NCI-H2081 (cell line): ENCODE data around the gene MRPL49.
"Not testable (repeated sequence)": the region's sequence is repeated elsewhere in the genome, so short reads cannot be mapped to it uniquely, and the experiment has no call there.

Source experiments
- DNase-seq, 2 experiments: peaks; one replicate each; lab custom pipeline; 2025; lab: John Stamatoyannopoulos, UW

MRPL49 gene

GRCh38 chr11:65117206-65118096 is 4.7 kb upstream of the MRPL49 start, which contains the start of gene ZNHIT2:
TSS of gene ZNHIT2 (minus strand) at chr11:65117701. CDS start at chr11:65117653, 48 bp downstream.
- peak; percentile 99 for DNase-seq

GRCh38 chr11:65118097-65118837 is 3.9 kb upstream of the MRPL49 start:
- DNase-seq = no peak

GRCh38 chr11:65118891-65119669 is 3.0 kb upstream of the MRPL49 start:
- not testable (repeated sequence) for DNase-seq

DNA sequence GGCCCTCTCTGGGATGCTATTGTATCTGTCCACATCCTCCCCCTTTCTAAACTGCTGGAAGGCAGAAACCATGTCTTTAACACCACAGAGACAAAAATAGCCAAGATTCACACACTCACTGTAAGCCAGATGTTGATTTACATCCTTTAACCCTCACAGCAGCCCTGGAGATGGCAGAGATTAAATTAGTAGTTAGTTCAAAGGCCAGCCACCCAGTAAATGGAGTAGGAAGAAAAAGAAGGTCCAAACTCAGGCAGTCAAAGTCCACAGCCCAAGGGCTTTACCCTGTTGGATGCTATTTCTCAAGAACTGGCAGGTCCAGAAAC is 2.5 kb upstream of the MRPL49 start:
- no peak for DNase-seq

GRCh38 chr11:65120831-65121230 is 1.3 kb upstream of the MRPL49 start:
- no peak for DNase-seq

DNA sequence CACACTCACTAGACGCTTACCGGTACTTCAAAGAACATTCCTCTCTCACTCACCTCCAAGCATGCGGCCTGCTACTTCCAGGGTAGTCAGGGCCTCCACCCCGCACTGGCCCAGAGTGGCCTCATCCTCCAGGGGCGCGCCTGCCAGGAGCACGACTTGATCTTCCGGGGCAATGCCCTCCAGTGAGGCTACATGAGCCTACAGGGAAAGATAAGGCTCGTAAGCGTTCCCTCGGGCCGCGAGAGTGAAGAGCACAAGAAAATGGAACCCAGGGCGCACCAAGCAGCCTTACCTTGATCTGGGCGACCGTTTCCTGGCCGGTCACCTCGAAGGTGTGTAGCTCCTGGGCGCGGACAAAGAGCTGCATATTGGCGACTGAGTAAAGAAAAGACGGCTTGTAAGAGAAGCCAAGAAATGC is 665 bp upstream of the MRPL49 start:
- DNase-seq = no peak

GRCh38 chr11:65124480-65125196 is 2.5 kb downstream of the MRPL49 start:
- DNase-seq = no peak

DNA sequence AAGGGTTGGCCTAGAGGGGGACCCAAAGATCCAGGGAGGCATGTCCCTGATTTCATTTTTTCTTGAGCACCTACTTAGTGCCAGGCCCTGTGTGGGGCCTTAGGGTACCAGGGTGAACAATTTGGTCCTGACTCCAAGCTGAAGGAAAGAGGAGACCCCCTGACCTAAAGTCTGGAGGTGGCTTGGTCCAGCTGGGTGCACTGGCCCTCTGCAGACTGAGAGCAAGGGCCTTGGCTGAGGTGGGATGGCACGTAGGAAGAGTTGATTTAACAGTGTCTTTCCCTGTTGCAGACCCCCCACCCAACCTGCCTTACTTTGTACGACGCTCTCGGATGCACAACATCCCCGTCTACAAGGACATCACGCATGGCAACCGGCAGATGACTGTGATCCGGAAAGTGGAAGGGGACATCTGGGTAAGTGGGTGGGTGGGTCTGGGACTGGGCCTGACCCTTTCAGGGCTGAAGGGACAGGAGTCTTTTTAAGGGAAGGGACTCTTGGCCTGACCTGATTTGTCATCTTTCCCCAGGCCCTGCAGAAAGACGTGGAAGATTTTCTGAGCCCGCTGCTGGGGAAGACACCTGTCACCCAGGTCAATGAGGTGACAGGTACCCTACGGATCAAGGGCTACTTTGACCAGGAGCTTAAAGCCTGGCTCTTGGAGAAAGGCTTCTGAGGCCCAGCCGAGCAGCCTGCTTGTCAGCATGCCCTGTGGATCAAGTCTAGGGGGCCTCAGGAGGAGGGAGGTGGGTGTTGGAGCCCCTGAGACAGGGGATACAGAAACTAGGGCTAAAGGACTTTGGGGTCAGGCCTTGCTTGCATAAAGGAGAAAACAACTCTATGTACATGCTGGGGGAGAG is 3.3 kb downstream of the MRPL49 start:
- DNase-seq = no peak

DNA sequence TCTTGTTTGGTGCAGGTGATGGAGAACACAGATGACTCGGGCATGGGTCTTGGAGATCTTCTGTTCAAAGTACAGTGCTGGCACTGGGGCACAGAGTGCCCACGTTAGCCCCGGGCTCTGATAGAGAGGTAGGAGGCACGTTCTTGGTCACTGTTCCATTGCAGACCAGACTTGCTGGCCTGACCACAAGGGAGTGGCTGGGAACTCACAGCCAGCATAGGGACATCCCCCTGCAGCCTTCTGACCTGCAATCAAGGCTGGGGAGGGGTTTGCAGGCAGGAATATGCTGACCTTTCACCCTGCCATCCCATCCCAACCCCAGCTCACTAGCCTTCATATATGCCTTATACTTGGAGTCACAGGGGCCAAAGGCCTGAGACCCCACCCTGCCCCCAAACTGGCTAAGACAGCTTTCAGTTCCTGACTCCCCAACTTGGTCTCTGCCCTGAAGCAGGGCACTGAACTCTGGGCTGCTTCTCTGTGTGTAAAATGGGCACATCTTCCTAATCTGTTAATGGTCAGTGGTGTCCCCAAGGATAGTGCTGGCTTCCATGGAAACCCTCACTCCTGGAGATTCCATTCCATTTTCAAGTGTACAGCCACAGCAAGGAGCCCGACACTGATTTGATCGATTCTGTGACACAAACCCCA is 4.6 kb downstream of the MRPL49 start:
- no peak for DNase-seq

- no peak for DNase-seq
These were observed 5.5 kb downstream of the MRPL49 start for GRCh38 chr11:65127473-65128181.

GRCh38 chr11:65128182-65129145 is 6.3 kb downstream of the MRPL49 start:
- DNase-seq = no peak

DNA sequence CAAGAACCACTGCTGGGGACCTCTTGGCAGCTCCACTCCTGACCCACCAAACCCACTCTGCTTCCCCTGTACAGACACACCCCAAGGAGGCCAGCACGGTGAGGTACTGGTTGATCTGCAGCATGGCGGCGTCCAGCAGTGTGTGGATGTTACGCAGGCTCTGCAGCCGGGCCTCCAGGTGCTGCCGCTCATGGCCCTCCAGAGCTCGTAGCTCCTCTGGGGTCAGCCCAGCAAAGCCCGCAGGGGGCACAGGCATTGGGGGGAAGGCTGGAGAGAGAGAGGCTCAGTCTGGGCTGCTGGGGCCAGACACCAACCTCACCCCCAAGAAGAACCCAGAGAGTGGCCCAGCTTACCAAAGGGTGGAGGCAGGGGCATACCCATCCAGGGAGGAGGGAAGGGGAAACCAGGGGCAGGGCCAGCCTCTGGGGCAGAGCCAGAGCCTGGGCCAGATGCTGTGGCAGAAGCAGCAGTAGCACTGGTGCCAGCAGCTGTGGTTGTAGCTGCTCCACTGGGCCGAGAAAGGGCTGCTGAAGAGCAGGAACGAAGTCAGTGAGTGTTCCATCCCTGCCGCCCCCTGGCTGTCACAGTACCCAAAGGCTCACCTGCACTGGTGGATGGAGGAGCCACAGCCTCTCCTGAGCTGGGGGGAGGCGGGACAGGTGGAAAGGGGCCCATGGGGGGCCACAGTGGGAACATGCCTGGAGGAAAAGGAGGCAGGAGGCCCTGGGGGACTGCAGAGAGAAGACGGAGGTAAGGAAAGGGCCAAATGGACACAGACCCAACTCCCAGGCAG is 7.7 kb downstream of the MRPL49 start:
- no peak for DNase-seq

DNA sequence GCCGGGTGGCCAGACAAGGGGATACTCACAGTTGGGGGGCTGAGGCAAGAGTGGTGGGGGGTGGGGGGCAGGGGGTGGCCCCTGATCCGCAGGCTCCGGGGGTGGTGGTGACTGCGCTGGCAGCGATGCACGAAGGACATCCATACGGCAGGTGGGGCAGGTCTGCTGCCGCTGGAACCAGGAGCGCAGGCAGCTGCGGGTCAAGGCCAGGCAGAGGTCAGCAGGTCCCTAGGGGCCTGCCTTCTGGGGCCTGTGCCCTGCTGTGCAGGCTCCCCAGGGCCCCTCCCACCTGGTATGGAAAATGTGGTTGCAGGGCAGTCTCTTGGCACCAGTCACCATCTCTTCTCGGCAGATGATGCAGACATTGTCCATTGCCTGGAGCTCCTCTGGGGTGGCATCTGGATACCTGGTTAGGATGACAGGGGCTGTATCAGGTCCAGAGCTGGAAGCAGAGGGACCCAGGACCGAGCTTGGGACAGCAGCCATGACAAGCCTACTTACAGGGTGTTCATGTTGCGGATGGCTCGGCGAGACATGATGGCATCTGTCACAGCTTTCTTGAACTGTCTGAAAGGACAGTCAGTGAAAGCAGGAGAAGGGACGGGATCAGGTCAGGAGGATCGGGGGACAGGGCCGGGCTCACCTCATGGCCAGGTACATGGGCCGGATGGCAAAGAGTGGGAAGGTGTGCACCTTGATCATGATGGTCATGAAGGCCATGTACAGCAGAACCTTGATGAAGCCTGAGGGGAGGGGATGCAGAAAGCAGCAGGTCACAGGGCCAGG is 8.7 kb downstream of the MRPL49 start:
- DNase-seq = no peak

DNA sequence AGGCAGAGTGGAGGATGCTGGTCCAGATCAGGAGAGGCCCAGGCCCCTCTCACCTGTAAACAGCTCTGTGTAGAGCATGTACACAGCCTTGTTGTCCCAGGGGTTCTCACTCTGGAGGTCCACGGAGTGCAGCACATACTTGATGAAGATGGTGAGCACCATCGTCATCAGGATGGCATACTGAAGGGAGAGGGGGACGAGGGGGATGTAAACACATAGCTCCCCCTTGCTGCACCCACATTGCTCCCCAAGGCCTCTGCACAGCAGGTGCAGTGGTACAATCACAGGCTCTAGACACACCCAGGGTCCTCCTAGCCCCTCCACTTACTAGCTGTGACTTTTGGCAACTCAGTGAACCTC is 9.3 kb downstream of the MRPL49 start:
- no peak for DNase-seq

DNA sequence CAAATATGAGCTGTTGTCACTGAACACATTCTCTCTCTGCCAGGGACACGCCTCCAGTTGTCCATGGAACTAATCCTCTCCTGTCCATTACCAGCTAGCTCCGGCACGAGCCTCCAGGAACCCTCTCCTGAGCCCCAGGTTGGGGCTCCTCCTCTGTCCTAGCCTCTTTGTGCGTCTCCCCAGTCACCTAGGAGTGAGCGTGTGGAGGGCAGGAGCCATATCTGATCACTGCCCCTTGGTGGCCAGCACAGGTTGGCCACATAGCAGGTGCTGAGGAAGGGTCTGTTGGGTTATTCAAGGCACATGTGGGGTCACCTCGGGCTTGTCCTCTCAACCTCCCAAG is 9.7 kb downstream of the MRPL49 start:
- DNase-seq = no peak

DNA sequence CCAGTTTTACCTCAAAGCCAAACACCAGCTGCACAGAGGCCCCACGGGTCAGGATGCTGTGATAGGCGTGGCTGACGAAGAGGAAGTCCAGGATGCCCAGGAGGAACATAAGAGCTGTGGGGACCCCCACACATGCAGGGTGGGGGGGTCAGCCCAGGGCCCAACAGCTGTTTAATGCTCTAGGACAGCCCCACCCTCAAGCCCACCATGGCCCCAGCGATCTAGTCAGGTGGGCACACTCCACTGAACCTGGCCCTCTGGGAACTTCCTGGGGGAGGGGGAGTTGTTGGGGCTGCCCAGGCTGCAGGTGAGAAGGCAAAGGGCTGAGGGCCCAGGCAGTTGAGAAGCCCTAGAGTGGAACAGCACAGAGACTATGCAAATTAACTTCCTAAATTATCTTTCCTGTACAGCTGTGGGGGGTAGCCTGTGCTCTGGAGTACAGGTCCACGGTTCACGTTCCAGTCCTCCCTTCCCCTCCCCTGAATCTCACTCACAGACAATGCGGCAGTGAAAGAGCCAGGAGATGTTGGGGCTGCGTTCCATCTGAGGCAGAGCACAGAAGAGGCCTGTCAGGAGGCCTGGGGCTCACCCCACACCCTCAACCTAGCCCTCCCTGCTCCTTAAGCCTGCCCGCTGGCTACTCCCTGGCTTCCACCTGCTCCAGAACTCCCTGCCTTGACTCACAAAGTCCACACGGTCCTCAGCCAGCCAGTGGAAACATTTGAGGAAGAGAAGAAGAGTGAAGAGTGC is 10.3 kb downstream of the MRPL49 start:
- DNase-seq = no peak
